Activated naive CD4-positive, alpha-beta T cell (primary cell): ENCODE data around the gene CDK10.
A peak's percentile ranks its signal among the peaks of the same experiment; 100 is the strongest.

ENCODE experiments used
- DNase-seq, 4 experiments: peaks; one replicate each; lab custom pipeline; 2025; lab: John Stamatoyannopoulos, UW

CDK10 gene

DNA sequence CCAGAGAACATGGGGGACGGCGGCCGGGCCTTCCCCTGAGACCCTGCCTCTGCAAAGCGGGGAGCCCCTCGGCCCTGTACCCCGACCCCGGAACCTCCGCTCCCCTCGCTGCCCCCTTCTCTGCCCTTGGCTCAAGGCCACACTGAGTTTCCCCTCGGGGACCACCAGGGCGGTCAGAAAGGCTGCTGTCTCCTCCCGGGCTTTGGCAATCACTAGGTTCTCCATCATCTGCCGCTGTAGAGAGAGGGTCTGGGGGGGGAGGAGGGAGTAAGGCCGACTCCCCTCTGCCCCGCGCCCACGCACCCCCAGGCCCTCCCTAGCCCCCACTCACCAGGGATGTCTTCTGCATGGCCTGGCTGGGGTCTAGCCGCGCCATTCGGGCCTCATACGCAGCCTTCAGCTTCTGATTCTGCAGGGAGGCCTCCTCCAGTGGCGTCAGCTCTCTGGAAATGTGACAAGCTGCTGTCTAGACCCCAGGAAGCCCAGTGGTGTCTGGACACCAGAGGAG lies 25.8 kb downstream of the CDK10 start:
- no peak for DNase-seq

DNA sequence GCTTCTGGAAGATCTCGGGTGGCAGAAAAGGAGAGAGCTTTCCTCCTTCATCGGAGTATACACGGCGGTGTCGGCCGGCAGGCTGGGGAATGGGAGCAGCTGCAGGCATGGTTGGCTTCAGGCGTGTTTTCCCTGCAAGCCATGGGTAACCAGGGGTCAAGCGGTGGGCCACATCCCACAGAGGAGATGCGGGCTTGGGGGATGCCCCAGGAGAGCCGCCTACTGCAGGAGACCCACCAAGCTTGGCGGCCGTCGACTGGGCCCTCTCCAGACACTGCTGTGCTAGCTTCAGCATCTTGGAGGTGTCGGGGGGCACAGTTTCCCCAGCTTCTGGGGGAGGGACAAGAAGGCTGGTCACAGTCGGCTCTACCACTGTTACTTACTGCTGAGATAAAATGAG lies 30.0 kb downstream of the CDK10 start:
- DNase-seq: no peak

DNA sequence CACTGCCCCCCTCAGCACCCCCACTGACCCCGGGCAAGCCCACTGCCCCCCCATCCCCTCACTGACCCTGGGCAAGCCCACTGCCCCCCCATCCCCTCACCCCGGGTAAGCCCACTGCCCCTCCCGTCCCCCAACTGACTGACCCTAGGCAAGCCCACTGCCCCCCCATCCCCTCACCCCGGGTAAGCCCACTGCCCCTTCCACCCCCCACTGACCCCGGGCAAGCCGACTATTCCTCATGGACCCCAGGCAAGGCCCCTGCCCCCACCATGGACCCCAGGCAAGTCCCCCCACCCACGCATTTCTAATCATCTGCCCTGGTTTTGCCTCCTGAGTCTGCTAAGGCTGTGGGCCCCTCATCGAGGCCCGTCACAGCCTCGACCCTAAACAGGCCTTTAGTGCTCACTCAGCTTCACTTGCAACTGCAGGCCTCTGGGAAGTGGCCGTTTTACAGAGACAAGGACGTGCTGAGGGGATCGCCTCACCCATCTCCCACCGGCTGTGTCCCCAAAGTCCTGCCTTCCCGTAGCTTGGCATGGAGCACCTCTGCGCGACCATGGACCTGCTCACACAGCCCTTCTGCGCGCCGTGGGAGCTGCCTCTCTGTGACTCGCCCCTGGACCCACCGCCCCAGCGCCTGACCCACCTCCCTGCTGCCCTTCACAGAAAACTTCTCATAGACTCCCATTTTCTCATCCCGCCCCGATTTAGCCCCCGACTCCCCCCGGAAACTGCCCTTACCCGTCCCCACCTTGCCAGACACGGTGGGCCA lies 30.6 kb downstream of the CDK10 start:
- DNase-seq: no peak

DNA sequence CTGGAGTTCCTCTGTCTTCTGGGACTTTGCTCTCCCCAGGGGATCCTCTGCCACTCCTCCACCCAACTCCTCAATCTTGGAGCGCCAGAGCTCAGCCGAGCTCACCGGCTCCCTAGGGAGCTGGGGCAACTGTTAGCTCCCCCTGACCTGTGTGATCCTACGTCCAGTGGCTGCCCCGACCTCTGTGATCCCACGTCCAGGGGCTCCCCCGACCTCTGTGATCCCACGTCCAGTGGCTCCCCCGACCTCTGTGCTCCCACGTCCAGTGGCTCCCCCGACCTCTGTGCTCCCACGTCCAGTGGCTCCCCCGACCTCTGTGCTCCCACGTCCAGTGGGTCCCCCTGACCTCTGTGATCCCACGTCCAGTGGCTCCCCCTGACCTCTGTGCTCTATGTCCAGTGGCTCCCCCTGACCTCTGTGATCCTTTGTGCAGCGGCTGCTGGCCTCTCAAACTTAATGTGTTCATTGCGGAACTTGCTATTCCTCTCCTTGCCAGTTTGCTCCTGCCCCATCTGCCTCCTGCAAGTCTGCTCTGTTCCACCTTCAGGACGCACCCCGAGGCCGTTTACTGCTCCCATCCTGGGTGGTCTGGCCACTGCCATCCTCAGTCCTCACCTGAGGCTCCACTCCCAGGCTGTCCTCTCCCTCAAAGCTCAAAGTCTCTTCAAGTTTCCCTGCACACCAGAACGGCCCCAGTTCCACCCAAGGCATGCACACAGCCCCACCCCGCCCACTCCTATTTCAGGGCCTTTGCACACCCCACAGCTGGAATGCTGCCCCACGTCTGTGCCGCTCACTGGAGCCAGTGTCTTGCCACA lies 31.4 kb downstream of the CDK10 start:
- no peak for DNase-seq

DNA sequence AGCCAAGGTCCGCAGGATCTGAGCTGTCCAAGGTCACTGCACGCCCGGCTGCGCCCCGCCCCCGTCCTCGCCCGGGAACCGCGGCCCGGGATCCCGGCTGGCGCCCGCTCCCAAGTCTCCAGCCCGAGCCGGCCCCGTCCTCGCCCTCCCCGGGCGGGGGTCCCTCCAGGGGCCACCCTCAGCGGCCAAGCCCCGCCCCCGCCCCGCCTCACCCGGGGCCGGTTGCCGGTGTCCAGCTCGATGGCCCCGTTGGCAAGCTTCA lies 34.0 kb downstream of the CDK10 start:
- no peak for DNase-seq

DNA sequence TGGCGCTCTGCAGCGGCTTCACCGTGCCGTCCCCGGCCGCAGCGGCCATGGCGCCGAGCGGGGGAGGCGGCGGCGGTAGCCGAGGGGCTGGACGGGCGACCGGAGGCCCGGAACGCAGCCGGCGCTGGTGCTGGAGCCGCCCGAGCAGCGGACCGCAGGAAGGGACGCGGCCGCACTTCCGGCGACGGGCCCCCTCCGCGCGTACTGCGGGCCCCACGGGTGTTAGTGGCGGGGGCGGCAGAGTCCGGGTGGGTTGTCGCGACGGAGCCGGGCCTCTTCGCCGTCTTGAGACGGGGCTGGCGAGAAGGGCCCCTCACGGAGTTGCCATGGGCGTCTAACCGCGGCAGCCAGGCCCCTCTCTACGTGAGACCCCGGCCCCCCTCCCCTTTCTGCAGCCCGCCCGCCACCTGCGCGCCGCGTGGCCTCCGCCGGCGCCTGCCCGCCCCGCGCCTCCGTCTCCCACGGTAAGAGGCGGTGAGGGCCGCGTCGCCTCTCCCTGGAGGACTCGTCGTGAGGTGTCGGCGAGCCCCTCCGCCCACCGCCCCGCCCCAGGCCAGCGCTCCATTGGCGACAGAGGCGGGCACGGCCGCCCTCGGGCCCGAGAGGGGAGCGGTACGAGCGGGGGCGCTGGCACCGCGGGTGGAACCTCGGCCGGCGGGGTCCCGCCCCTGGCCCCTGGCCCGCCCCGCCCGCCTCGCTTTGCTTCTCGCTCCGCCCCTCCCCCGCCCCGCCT lies 34.5 kb downstream of the CDK10 start, which contains the start of the genes VPS9D1 and ZNF276:
VPS9D1 (minus strand) TSS at position 86 of the 733 bp plus-strand sequence; CDS start at position 49, 37 bp downstream.
ZNF276 (plus strand) TSS at position 725 of the 733 bp plus-strand sequence. CDS start 104 bp downstream, outside the sequence.
- DNase-seq: peak; percentile 70 to 87 (median 75)

DNA sequence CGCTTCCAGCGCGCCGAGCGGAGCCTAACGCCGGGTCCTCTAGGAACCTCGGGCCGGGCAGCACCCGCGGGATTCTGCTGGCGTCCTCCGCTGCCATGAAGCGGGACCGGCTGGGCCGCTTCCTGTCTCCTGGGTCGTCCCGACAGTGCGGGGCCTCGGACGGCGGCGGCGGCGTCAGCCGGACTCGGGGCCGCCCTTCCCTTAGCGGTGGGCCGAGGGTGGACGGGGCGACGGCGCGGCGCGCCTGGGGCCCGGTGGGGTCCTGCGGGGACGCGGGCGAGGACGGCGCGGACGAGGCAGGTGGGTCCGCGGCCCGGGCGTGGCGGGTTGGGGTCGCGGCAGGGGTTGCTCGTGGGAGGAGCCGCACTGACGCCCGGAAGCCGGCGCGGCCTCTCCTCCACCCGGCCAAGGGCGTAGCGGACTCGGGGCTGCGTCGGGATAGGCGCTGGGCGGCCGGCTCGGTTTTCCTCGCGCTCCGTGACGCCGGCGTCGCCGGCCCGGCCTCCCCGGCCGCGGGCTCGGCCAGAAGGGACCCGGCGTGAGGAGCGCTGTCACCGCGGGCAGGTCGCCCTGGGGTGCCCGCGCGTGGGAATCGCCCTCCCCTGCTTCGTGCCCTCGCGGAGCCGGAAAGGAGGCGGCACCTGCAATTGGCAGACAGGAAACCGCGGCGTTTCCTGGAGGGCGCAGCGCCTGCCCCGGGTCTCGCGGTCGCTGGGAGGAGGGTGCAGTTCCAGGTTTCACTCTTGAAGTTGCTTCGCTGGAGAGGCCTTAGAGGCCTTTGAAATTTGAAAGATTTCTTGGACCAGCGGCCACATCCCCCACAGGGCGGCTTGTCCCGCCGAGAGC lies 35.3 kb downstream of the CDK10 start:
- peak; percentile 54 to 87 (median 72) for DNase-seq

DNA sequence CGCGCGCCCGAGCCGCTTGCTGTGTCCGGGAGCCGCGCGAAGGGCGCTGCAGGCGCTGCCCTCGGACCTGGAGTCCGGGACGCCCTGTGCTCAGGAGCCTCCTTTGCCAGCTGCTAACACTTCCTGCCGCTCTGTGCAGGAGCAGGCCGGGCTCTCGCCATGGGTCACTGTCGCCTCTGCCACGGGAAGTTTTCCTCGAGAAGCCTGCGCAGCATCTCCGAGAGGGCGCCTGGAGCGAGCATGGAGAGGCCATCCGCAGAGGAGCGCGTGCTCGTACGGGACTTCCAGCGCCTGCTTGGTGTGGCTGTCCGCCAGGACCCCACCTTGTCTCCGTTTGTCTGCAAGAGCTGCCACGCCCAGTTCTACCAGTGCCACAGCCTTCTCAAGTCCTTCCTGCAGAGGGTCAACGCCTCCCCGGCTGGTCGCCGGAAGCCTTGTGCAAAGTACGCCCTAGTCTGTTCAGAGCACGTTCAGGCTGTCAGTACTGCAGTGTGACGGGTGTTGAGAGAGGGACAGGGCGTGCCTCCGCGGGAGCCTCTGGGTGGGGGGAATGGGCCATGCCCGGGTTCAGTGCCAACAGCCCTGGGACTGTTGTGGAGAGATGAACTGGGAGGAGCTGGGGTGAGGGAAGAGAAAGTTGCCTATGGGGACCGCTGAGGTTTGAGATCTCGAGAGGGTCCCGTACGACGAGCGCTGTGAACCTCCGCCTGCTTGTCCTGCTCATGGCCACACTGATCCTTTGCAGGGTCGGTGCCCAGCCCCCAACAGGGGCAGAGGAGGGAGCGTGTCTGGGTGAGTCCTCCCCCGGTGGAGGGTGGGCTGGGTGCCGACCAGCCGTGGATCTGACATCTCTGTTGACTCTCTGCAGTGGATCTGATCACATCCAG lies 36.1 kb downstream of the CDK10 start:
- peak in 3 of 4 experiments; percentile 43 to 68 (median 55) for DNase-seq

DNA sequence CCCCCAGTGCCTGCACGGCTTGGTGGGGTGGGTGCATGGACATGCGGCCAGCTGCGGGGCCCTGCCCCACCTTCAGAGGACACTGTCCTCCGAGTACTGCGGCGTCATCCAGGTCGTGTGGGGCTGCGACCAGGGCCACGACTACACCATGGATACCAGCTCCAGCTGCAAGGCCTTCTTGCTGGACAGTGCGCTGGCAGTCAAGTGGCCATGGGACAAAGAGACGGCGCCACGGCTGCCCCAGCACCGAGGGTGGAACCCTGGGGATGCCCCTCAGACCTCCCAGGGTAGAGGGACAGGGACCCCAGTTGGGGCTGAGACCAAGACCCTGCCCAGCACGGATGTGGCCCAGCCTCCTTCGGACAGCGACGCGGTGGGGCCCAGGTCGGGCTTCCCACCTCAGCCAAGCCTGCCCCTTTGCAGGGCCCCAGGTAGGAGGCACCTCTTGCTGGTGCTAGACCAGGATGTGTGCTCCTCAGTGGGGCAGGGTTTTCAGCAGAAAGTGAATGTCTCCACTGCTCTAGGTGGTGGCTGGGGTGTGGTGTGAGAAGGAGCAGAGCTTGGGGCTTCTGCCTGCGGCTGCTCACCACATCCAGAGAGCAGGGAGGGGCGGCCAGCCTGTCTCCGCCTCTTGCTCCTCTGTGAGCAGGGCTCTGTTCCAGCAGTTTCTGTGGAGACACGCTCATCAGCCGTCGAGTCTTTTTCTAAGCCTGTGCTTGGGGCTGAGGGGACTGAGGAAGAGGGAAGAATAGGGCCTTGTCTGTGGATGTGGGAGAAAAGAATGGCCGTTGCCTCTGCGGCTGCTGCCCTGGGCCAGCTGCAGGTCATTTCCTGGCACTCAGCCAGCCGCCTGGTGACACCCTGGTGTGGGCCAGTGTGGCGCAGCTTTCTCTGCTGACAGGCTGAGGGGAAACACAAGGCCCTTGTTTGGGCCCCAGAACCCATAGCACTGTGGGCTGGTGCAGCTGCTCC lies 37.1 kb downstream of the CDK10 start:
- peak in 3 of 4 experiments; percentile 35 to 72 (median 57) for DNase-seq

DNA sequence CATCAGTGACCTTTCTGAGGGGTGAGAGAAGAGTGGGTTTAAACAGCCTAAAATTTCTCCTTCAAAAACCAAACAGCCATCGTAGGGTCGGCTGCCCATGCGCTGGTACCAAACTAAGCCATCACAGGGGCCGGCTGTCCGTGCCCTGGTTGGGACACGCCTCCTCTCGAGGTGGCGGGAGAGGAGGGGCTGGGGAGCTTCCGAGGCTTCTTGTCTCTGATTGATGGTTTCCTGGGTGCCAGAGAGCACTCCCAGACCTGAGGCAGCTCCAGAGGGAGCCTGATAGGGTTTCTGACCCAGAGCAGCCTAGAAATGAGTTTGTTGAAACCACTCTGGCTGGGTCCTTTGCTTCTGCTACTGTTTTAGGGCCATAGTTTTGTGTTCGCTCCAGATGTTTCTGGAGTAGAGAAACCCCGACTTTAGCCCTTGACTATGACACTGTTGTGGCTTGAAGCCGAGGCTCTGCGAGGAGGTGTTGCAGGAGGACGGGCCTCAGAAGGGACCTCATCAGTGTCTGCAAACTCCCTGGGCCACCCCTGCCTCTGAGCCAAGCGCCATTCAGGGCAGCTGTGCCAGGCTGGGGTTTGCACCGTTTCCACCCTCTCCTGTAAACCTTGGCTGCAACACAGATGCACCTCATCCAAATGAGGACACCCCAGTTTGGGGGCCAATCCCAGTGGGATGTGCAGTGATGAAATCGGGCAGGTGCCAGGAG lies 41.1 kb downstream of the CDK10 start:
- no peak for DNase-seq

DNA sequence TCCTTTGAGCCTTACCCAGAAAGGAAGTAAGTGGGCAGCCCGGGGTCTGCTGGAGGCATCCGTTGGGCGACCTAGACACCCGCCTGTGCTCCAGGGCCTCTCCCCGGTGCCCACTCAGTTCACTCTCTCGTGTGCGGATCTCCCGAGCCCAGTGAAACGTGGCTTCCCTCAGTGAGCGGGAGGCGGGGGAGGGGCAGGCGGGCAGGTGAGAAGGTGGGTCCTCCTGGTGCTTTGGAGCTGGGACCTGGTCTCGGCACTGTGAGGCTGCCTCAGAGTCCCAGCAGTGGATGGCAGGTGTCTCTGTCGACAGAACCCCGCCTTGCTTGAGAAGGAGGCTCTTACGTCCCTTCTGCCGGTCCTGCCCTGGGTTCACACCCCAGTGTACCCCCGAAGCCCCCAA lies 42.8 kb downstream of the CDK10 start:
- no peak for DNase-seq

DNA sequence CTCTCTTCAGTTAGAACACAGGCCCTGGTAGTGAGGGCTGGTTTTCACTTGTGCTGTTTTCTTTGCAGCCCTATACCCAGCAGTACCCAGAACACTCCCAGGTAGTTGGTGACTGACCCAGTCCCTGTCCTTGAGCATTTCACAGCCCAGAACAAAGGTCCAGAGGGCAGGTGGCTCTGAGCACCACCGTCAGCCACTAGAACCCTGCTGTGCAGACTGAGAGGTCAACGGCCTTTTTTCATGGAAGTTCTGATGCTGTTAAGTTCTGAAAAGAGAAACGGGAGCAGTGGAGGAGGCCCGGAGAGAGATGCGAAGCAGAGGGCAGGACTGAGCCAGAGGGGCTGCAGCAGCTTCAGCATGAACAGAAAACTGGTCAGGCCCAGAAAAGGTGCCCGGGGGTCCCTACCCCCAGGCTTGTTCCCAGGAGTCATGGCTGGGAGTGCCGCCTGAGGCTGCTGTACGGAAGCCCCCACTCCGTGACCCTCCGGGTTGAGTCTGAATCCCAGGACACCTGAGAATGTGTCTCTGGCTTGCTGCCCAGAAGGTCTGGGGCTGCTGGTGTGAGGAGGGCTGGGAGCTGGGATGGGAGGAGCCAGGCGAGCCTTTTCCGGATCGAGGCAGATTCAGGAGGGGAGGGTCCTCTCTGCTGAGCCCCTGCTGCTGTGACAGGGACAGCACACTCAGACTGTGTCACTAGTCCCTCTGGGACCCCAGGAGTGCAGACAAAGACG lies 43.5 kb downstream of the CDK10 start:
- no peak for DNase-seq

DNA sequence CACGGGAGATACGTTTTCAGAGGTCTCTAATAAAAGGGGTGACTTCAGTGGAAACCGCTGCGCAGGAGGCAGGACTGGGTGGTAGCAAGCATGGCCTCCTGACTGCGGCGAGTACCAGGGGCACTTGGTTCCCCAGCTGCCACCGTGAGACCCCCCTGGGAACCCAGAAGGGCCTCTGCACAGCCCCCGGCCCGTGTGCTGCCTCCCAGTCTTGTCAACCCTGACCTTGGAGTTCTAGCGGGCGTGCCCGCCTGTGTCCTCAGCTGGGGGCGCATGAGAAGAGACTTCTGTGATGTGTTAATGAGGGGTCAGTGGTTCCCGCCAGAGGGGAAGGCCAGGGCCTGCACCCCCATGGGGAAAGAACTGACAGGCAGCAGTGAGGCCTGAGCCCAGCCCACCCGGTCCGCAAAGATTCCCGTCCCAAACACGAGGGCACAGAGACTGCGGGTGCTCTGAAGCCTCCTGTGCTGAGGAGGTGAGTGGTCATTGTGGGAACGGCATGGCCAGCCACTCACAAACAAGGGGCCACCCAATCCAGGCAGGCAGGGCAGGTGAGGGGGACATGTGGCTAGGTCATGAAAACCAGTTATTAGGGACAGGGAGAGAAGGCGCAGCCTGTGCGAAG lies 44.2 kb downstream of the CDK10 start:
- no peak for DNase-seq

DNA sequence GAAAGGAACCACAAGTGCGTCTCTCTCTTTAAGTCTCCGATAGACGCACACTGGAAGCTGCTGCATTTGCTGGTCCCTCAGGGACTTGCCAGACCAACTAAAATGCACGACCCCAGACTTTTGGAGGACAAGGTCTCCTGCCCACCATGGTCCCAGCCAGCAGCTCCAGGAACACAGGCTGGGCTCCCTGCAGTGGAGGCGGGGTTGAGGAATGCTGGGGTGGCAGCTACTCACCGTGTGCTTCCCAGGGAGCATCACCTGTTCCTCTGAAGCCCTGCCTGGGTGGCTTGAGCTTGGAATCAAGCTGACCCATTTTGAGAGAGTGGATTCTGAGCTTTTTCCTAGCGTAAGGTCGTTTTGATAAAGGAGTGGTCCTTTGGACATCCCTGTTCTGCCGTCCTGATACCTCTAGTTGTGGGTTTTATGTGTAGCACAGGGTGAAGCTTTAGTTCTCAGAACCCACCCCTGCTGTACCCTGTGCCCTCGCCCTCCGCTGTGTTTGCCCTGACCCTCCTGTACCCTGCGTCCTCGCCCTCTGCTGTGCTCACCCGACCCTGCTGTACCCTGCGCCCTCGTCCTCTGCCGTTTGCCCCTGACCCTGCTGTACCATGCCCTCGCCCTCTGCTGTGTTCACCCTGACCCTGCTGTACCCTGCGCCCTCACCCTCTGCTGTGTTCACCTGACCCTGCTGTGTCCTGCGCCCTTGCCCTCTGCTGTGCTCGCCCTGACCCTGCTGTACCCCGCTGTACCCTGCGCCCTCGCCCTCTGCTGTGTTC lies 45.8 kb downstream of the CDK10 start:
- no peak for DNase-seq

DNA sequence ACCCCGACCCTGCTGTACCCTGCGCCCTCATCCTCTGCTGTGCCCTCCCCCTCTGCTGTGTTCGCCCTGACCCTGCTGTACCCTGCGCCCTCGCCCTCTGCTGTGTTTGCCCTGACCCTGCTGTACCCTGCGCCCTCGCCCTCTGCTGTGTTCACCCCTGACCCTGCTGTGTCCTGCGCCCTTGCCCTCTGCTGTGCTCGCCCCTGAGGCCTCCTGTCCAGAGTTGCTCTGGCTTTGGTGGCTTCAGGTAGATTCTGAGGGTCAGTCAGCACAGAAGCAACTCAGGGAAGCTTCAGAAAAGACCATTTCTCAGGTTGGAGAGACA lies 46.4 kb downstream of the CDK10 start:
- no peak for DNase-seq

DNA sequence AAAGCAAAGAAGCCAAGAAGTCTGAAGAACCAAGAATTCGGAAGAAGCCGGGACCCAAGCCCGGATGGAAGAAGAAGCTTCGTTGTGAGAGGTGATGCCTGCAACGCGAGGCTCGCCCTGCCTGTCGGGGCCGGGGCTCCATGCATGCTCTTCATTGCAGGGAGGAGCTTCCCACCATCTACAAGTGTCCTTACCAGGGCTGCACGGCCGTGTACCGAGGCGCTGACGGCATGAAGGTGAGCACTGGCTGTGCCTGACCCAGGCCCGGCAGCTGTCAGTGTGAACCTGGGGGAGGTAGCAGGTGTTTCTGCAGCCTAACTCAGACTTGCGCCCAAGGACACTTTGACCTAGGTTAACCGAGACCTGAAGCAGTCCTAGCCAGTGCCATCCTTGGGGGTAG lies 46.8 kb downstream of the CDK10 start:
- DNase-seq: no peak

DNA sequence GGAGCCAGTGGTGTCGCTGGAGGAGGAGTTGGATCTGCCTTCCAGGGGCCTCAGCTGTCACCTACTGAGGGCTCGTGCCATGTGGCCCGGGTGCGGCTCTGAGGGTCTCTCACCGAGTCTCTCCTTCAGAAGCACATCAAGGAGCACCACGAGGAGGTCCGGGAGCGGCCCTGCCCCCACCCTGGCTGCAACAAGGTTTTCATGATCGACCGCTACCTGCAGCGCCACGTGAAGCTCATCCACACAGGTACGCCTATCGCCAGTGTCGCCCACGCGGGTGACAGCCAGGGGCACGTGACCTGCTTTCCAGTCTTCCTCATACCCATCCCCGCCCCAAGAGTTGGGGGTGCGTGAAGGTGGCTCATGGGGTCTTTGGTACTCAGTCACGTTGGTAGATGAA lies 47.3 kb downstream of the CDK10 start:
- DNase-seq: no peak
